ENCODE measurements around the gene MRTFB.
"Not testable (repeated sequence)": the region's sequence is repeated elsewhere in the genome, so short reads cannot be mapped to it uniquely, and the experiment has no call there.

The MRTFB gene, protein sequence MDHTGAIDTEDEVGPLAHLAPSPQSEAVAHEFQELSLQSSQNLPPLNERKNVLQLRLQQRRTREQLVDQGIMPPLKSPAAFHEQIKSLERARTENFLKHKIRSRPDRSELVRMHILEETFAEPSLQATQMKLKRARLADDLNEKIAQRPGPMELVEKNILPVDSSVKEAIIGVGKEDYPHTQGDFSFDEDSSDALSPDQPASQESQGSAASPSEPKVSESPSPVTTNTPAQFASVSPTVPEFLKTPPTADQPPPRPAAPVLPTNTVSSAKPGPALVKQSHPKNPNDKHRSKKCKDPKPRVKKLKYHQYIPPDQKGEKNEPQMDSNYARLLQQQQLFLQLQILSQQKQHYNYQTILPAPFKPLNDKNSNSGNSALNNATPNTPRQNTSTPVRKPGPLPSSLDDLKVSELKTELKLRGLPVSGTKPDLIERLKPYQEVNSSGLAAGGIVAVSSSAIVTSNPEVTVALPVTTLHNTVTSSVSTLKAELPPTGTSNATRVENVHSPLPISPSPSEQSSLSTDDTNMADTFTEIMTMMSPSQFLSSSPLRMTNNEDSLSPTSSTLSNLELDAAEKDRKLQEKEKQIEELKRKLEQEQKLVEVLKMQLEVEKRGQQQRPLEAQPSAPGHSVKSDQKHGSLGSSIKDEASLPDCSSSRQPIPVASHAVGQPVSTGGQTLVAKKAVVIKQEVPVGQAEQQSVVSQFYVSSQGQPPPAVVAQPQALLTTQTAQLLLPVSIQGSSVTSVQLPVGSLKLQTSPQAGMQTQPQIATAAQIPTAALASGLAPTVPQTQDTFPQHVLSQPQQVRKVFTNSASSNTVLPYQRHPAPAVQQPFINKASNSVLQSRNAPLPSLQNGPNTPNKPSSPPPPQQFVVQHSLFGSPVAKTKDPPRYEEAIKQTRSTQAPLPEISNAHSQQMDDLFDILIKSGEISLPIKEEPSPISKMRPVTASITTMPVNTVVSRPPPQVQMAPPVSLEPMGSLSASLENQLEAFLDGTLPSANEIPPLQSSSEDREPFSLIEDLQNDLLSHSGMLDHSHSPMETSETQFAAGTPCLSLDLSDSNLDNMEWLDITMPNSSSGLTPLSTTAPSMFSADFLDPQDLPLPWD

DNA sequence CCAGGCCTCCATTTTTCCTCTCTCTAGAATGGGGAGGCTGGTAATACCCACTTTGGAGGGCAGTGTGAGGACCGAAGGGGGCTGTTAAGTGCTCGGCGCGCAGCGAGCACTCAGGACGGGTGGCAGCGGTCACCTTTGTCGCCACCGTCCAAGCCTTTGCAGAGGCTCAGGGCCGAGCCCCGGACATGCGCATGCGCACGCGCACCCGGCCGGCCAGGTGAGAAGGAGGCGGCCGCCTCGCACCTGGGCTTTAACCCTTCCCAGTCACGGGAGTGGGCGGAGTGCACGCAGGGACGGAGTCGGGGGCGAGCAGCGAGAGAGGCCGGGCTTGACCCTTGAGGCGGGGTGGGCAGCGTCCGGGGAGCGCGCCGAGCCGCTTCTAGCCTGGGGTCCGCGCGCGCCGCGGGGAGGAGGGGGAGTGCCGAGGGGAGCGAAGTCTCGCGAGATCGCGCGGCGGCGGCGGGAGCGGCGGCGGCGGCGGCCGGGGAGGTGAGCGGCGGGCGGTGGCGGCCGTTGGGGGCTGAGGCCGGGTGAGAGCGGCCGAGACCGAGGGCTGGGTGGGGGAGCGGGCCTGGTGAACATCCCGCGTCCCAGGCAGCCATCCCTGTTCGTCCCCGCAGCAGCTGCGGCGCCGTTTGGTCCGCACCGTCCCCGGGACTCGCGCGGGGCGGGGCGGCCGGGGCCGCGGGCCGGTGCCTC, at the start of gene MRTFB:
Gene MRTFB, plus strand, starts transcription at position 443 of the 699 bp plus-strand sequence. CDS start 69,288 bp downstream, outside the sequence.
- peak; percentile 81 for DNase-seq

DNA sequence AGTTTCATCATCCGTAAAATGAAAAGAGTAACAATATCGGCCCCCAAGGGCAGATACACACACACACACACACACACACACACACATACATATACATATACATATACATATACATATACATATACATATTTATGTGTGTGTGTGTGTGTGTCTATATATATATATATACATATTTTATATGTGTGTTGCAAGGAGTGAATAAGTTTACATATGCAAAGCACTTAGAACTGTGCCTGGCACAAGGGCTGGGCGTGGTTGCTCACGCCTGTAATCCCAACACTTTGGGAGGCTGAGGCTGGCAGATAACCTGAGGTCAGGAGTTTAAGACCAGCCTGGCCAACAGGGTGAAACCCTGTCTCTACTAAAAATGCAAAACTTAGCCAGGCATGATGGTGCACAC, 47.6 kb upstream of the MRTFB start:
- DNase-seq = not testable (repeated sequence)

DNA sequence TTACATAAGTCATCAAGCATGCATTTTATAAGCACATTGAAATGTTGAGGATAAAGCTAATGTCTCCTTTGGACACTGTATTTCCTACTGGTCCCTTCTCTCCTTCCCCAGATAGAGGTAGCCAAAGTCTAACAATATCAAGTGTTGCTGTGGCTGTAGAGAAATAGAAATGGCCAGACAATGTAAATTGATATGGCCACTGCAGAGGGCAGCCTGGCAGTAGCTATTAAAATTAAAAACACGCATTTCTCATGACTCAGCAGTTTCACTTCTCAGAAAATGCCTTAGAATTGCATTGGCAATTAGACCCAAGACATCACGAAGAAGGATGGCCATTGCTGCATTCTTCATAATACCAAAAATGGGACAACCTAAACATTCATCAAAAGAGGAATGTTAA, 46.8 kb upstream of the MRTFB start:
- DNase-seq = no peak

DNA sequence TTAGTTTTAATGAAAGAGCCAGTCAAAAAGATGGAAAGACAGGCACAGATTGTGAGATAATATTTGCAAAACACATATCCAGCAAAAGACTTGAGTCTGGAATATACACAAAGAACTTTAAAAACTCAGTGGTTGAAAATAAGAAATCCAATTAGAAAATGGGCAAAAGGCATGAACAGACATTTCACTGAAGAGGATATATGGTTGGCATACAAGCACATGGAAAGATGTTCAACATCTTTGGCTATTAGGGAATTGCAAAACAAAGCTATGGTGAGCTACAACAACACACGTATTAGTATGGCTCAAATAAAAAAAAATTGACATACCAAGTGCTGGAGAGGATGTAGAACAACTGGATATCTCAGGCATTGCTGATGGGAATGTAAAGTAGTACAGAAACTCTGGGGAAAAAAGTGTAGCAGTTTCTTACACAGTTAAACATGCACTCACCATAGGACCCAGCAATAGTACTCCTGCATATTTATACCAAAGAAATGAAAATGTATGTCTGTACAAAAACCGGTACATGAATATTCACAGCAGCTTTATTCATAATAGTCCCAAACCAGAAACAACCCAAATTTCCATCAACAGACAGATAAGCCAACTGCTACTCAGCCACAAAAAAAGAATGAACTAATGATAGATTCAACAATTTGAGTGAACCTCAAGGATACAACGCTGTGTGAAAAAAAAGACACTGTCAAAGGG, 44.4 kb upstream of the MRTFB start:
- DNase-seq = no peak

DNA sequence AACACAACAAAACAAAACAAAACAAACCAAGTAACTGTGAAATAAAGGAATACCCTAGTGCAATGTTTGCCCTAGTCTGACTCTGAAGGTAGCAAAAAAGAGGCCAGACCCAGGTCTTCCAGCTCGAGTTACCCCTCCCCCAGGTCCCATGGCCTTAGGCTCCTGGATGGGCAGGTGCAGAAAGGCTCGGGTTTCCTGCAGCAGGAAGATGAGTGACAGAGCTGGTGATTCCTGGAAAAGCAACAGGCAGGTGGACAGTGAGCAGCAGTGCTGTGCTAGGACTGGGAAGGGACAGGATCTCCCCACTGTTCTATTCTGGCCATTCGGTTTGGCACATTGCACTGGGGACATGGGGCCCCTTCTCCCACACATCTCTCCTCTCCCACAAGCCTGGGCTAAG, 42.9 kb upstream of the MRTFB start:
- DNase-seq = no peak

DNA sequence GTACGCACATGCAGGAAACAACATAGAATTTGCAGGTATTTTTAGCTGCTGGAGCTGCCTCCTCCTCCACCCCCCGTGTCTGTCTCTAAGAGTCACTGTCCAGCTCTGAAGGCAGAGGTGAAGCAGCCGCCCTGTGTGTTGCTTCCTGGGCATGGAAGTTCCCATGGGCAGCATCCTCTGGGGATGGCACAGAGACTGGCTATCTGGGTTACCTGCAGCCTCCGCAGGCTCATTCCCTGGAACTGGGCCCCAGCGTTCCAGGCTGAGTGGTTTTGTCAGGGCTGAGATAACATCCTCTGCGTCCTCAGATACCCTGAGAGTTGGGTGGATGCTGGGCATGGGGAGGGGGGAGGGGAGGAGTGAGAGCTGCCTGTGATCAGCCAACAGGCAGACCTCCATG, 41.5 kb upstream of the MRTFB start:
- DNase-seq = no peak

DNA sequence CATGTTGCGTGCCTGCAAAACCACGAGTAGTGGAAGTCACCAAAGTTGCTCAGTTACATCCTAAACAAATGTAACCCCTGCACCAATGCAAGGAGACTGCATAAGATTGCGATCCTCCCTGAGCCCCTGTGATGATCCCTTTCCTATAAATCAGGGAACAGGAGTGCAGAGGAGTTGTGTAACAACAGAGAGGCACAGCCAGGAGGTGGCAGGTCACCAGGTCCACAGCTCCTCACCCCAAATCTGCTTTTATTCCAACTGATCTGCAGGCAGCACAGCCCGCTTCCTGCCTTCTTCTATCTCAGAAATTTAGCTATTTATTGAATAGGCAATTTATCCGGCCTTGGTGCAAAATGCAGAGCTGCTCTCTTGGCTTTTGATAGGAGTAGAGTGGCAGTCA, 36.0 kb upstream of the MRTFB start:
- DNase-seq = no peak

DNA sequence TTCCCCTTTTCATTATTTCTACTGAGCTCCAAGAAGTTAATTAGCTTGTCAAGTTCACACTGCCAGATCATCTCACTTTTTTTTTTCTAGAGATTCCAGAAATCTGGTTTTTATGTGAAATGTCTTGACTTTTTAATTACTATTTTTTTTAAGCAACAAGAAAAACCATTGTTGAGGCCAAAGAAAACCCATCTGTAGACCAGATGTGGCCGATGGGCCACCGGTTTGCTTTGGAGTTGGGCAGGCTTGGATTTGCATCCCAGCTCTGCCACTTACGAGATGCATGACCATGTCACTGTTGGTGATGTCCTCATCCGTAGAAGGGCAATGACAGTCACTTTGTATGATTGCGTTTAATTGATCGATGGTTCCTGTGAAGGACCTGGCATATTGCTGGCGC, 34.2 kb upstream of the MRTFB start:
- DNase-seq = no peak

DNA sequence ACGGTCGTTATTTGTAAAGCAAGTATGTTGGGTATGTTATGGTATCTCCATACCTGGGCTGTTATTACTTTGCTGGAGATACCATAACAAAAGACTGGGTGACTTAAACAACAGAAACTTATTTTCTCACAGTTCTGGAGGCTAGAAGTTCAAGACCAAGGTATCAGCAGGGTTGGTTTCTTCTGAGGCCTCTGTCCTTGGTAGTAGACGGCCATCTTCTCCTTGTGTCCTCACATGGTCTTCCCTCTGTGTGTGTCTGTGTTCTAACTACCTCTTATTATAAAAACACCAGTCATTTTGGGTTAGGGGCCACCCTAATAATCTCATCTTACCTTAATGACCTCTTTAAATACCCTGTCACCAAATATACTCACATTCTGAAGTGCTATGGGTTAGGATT, 33.2 kb upstream of the MRTFB start:
- DNase-seq = no peak

DNA sequence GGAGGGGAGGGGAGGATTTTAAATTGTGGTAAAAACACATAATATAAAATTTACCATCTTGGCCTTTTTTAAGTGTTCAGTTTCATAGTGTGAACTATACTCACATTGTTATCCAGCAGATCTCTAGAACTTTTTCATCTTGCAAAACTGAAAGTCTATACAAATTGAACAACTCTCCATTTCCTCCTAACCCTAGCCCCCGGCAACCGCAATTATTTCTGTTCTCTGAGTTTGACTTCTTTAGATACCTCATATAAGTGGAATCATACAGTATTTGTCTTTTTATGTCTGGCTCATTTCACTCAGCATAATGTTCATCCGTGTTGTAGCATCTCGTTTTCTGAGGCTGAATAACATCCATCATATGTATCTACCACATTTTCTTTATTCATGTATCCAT, 30.0 kb upstream of the MRTFB start:
- no peak for DNase-seq

DNA sequence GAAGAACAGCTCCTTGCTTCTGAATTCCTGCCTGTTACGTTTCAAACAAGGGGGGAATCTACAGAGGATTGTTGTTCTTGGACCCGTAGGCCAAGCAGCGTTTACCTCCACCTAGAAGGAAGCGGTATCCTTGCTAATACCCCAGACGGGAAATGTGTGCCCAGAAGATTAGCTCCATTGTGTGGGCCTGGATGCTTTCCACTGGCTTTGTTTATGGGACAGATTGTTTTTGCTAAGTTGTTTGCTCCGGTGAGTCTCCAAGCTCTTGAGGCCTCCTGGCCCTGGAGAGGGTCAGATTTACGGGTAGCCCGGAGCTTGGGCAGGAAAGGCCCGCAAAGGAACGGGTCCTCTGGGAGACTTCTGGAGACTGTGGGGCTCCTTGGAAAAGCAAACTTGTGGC, 28.4 kb upstream of the MRTFB start:
- DNase-seq = no peak

DNA sequence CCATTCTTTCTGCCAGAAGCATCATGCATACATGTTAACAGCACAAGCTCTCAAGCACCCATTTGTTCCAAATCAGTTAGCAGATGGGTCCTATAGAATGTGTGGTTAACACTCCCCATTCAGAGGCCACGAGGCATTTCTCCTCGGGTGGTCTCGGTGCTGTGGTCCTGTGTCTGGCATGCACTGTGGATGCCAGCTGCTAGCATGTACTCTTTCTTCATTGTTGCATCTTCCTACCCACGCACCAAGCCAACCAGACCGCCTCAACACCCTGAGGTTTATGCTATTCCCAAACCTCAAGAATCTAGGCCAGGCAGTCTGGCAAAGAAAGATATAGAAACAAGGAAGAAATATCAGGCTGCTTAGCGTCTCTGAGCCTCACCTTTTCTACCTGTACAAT, 27.8 kb upstream of the MRTFB start:
- no peak for DNase-seq

DNA sequence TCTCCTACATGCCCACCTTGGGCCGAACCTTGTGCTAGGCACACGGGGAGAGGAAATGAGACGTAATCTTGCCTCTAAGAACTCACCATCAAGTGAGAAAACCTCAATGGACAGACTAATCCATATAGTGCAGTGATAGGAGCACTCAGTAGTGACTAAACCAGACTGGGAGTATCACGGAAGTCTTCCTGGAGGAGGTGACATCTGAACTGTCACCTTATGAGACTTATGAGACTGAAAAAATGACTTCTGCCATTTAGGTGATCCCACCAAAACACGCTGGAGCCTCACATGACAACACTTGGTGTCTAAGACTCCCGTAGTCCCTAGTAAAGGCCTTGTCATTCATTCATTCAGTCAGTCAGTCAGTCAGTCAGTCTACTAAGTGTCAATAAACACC, 27.3 kb upstream of the MRTFB start:
- DNase-seq = no peak

DNA sequence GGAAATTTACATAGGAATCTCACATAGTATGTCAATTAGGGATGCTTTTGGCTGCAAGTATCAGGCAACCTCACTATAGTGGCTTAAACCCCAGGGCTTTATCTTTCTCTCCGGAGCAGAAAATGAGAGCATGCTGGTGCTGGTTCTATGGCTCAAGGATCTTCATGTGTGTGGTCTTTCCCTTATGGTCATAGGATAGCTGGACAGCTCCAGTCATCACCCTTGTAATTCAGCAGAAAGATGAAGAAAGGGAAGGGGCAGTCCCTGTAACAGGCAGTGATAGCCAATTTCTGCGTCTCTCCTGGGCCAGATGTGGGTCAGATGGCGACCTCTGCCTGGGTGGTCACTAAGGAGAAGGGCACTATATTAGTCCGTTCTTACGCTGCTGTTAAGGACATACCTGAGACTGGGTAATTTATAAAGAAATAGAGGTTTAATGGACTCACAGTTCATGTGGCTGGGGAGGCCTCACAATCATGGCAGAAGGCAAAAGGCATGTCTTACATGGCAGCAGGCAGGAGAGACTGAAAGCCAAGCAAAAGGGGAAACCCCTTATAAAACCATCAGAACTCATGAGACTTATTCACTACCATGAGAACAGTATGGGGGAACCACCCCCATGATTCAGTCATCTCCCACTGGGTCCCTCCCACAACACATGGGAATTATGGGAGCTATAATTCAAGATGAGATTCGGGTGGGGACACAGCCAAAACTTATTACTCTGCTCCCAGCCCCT, 23.8 kb upstream of the MRTFB start:
- not testable (repeated sequence) for DNase-seq

DNA sequence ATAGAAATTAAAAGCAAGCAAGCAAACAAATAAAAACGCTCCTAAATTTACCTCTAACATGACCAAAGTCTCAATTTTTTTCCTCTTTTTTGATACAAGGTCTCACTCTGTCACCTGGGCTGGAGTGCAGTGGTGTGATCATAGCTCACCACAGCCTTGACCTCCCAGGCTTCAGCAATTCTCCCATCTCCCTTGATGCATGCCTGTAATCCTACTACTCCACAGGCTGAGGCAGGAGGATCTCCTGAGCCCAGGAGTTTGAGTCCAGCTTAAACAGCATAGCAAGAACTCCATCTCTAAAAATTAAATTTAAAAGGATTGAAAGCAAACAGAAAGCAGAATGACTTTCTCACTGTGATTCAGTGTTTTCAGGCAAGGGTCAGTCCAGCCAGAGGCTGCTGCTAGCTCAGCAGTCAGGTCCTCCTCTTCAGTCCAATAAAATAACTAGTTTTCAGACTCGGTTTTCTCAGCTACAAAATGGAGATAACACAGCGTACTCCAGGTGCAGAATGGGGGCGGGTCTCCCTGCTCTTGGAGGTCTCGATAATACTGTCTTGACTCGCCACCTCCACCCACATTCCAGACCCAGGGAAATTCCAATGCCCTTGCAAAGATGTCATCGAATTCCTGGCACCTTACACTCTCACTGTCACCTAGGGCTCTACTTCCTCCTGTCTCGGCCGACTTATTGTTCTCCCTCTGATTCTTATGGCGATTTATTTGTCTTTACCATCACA, 20.7 kb upstream of the MRTFB start:
- no peak for DNase-seq

DNA sequence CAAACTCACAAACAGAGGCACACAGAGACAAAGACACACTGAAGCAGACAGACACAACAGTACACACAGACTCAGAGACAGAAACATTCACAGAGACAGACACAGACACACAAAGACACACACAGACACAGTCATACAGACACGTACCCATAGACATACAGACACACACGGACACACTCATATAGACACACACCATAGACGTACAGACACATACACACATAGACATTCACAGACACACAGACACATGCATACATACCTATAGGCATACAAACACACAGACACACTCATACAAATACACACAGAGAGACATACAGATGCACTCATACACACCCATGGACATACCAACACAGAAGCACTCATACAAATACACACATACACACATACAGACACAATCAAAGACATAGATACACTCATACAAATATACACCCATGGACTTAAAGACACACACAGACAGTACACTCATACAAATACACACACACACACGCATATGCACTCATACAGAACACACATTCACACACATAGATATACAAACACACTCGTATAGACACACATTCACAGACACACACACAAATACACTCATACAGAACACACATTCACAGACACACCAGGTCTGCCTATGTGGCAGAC, 19.9 kb upstream of the MRTFB start:
- no peak for DNase-seq

DNA sequence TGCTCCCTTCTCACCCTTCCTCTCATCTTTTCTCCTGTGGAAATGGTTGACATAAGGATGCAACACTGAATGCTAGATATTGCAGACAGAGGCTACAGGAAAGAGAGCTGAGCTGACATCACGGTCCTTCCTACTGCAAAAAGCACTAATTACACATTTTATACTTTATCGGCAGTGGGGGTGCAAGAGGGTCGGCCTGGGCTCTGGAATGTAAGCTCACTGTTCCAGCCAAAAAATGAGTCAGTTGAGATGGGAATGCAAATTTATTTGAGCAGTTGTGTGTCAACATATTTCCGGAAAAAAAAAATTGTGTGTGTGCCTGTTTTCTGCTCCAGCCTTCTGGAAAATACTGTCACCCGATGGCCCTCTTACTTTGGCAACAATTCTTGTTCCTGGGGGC, 14.1 kb upstream of the MRTFB start:
- no peak for DNase-seq

DNA sequence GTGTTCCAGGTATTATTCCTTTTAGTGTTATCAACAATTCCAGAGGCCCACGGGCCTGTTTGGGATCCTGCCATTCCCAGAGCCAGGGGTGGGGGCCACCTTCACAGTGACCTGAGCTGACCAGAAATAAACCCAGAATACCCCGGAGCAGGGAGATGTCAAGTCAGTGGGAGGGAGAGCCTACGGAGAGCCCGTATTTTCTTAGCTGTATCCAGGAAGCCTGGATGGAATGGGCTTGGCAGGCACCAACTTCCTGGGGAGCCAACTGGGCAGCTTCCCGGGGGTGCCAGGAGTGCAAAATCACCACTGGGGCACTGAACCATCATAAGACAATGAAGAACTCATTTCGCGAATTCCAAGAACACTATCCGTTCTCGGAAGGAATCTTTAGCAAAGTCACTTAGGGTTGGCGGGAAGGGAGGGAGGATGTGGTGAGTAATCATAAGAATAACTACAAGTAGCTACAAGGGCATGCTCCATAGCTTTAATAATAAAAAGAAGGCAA, 13.2 kb upstream of the MRTFB start:
- DNase-seq = no peak

DNA sequence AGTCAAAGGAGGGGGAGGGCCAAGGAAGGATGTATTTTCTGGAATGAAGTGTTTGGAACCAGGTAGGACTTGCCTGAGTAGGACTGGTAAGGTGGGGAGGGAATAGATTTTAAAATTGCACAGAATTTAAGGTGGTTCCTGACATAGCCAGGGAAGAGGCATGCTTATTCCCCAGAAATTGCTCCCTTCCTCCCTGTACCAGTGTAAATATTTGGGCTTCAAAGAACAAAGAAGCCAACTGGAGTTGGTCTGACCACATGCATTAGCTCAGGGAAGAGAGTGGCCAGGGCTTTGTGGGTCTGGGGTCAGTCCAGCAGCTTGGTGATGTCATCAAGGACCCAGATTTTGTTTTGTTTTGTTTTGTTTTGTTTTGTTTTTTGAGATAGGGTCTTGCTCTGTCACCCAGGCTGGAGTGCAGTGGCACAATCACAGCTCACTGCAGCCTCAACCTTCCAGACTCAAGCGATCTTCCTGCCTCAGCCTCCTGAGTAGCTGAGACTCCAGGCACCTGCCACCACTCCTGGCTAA, 9.3 kb upstream of the MRTFB start:
- peak; percentile 20 for DNase-seq

DNA sequence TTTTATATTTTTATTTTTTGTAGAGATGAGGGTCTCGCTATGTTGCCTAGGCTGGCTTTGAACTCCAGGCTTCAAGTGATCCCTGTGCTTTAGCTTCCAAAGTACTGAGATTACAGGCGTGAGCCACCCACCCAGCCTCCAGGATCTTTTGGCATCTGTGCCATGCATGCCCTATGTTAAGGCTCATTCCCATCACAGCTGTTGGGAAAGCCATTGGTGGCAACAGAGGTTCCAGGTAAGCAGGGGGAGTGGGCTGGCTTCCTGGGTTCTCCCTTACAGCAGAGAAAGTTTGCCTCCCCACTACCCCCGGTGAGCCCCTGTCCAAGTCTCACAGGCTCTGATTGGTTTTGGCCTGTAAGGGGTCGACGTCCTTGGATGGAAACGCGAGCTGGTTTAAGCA, 8.9 kb upstream of the MRTFB start:
- no peak for DNase-seq
